Vagina (tissue), 2 donors: ENCODE results near the gene MRPL16. TPM values are rescaled to one million over a fixed set of nuclear protein-coding genes. Genes with fewer than 3 reads are reported as not detected.

ENCODE experiments used
- DNase-seq, 2 donors: peaks; one replicate each; pipeline ENCODE4 v3.0.0-alpha.2; 2017; ENCODE audit errors: extremely low spot score in 2 of 2
- H3K27ac ChIP-seq: fragments of 200-600 bp; sonication (generic); one replicate; pipeline ENCODE4 v1.5.1; 2019
- H3K27me3 ChIP-seq: fragments of 200-600 bp; sonication (generic); one replicate; pipeline ENCODE4 v1.5.1; 2019
- H3K36me3 ChIP-seq, 2 donors: fragments of 200-600 bp; sonication (generic); one replicate each; pipeline ENCODE4 v1.5.1; 2017 to 2019
- H3K4me1 ChIP-seq: fragments of 200-600 bp; sonication (generic); one replicate; pipeline ENCODE4 v1.5.1; 2019
- H3K4me3 ChIP-seq, 2 donors: fragments of 200-600 bp; sonication (generic); 1 replicate in 1 of 2; 2 replicates in 1 of 2; pipeline ENCODE4 v1.5.1; 2016 to 2019
- H3K9me3 ChIP-seq: fragments of 200-600 bp; sonication (generic); one replicate; pipeline ENCODE4 v1.5.1; 2019
- POLR2A ChIP-seq, 2 donors: fragments of 450-650 bp; IDR thresholded peaks; one replicate each; pipeline ENCODE4 v1.6.1; 2017; ENCODE audit warnings: antibody characterized with exemption in 2 of 2, mild to moderate bottlenecking in 2 of 2, moderate library complexity in 2 of 2
- POLR2AphosphoS5 ChIP-seq, 2 donors: sonication (generic); formaldehyde crosslinking; IDR thresholded peaks; one replicate each; pipeline ENCODE4 v1.9.0; 2017; ENCODE audit warnings: antibody characterized with exemption in 2 of 2, mild to moderate bottlenecking in 2 of 2, low read depth in 1 of 2; ENCODE audit not compliant: insufficient read depth in 1 of 2
- intact Hi-C: fragments of 100-400 bp; cut with DNase I; formaldehyde crosslinking; loops from one replicate; pipeline ENCODE4 v1.15.1; 2023
- total RNA-seq: library from RNA; depleted of rRNA; stranded (reverse); fragments of >200 nt; gene quantifications from one replicate; pipeline ENCODE4 v1.2.3, GENCODE V29; 2016
- TF ChIP-seq, protein P1 (sequence below), 3 experiments: fragments of 450-650 bp in 2 of 3; fragments of 200-600 bp in 1 of 3; sonication (generic) in 1 of 3; IDR thresholded peaks; one replicate each; pipeline ENCODE4 v1.5.1; 2017 to 2019; ENCODE audit warnings: antibody characterized with exemption in 3 of 3, mild to moderate bottlenecking in 2 of 3, moderate library complexity in 2 of 3

Gene MRPL16
- total RNA-seq, 1 donor from 2014 or later = 38.3 TPM

DNA sequence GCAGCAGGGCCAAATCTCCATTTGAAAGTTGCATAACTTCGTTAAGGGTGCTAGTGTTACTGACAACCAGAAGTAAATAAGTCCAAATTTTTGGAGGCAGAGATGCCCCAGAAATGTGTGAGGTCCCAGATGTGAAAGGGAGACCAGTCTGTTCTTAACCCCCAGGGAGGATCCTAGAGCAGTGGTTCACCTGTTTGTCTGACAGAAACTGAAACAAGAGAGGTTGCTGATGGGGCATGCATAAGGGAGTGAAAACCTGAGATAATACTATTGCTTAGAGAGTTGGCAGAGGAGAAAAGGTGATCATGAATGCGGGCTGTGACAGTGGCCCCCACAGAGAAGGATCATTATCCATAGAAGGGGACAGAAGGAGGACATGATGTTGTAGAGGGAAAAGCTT, 30.9 kb upstream of the MRPL16 start:
- H3K27ac ChIP-seq = no peak overlapping the region
- intact Hi-C loops = no loop called here
- H3K9me3 ChIP-seq = no peaks in the 10 kb centered on the region
- H3K36me3 ChIP-seq = no peaks in the 10 kb centered on the region
- no peak overlapping the region for H3K4me3 ChIP-seq
- TF ChIP-seq, protein P1, sequence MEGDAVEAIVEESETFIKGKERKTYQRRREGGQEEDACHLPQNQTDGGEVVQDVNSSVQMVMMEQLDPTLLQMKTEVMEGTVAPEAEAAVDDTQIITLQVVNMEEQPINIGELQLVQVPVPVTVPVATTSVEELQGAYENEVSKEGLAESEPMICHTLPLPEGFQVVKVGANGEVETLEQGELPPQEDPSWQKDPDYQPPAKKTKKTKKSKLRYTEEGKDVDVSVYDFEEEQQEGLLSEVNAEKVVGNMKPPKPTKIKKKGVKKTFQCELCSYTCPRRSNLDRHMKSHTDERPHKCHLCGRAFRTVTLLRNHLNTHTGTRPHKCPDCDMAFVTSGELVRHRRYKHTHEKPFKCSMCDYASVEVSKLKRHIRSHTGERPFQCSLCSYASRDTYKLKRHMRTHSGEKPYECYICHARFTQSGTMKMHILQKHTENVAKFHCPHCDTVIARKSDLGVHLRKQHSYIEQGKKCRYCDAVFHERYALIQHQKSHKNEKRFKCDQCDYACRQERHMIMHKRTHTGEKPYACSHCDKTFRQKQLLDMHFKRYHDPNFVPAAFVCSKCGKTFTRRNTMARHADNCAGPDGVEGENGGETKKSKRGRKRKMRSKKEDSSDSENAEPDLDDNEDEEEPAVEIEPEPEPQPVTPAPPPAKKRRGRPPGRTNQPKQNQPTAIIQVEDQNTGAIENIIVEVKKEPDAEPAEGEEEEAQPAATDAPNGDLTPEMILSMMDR (IDR thresholded peaks at IDR 0.05) = no peak
- TF ChIP-seq POLR2A (IDR thresholded peaks at IDR 0.05) (no peak), POLR2AphosphoS5 (IDR thresholded peaks at IDR 0.05; ENCODE audit: insufficient read depth in 1 of 2, low read depth in 1 of 2) (no peak)
- DNase-seq = no peak
- no peaks in the 10 kb centered on the region for H3K4me1 ChIP-seq
- no peaks in the 10 kb centered on the region for H3K27me3 ChIP-seq

DNA sequence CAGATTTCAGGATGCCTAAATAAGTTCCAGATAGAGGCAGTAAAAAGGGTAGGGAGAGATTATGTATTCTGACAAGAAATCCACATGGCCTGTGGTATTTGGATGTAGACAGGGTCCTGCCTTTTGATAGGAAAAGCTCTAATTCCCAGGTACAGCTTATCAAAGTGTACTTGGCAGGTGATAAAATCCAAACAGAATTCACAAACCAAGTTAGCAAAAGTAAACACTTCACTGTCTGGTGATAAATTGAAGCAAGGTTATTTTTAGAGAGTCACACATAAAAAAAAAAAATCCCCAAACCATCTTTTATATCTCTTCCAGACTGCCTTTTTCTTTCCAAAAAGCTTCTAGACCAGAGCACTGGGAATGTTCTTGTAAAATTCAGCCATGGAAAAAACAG, 29.0 kb upstream of the MRPL16 start:
- DNase-seq = no peak
- Histone ChIP-seq H3K4me3 (no peak overlapping the region), H3K36me3 (no peaks in the 10 kb centered on the region), H3K27ac (no peak overlapping the region), H3K27me3 (no peaks in the 10 kb centered on the region), H3K4me1 (no peaks in the 10 kb centered on the region), H3K9me3 (no peaks in the 10 kb centered on the region)
- intact Hi-C loops = no loop called here
- TF ChIP-seq POLR2AphosphoS5 (IDR thresholded peaks at IDR 0.05; ENCODE audit: insufficient read depth in 1 of 2, low read depth in 1 of 2) (no peak), POLR2A (IDR thresholded peaks at IDR 0.05) (no peak)
- TF ChIP-seq, protein P1 (IDR thresholded peaks at IDR 0.05) = no peak

DNA sequence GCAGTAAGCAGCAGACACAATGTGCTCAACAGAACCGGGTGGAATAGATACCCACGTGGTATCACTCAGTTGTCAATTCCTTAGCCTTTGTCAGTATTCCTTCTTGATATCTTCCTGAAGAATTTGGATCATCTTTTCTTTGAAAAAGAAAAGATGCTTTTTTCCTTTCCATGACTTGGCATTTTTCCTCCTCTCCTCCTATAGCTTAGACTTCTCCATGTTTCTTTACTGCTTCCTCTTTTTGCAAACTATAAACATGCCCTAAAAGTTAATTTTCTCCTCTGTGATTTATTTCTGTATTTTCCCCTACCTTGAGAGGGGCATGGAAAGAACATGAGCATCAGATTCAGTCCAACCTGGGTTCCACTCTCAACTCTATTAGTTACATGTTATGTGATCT, 23.0 kb upstream of the MRPL16 start:
- TF ChIP-seq, protein P1 (IDR thresholded peaks at IDR 0.05) = no peak
- TF ChIP-seq POLR2AphosphoS5 (IDR thresholded peaks at IDR 0.05; ENCODE audit: insufficient read depth in 1 of 2, low read depth in 1 of 2) (no peak), POLR2A (IDR thresholded peaks at IDR 0.05) (no peak)
- intact Hi-C loops = no loop called here
- H3K27me3 ChIP-seq = no peaks in the 10 kb centered on the region
- no peak overlapping the region for H3K27ac ChIP-seq
- no peaks in the 10 kb centered on the region for H3K36me3 ChIP-seq
- H3K4me3 ChIP-seq = no peak overlapping the region
- H3K9me3 ChIP-seq = no peaks in the 10 kb centered on the region
- DNase-seq = no peak
- H3K4me1 ChIP-seq = no peaks in the 10 kb centered on the region

DNA sequence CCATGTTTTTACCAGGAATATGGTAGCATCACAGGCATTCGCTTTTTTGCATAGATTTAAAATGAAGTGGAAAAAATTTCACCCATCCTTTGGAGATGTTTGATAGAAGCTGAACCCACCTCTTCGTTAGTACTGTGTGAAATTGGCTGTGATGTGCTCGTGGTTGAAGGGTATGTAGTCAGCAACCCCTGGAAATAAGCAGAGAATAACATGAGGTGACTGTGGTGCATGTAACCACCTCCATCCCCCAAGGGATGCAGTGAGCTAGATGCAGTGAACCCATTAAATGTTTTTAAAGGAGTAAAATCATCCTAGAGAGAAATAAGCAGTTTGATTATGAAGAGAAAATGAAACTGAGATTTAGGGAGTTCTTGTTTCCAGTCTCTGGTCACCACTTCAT, 18.8 kb upstream of the MRPL16 start:
- DNase-seq = no peak
- Histone ChIP-seq H3K36me3 (no peaks in the 10 kb centered on the region), H3K9me3 (no peaks in the 10 kb centered on the region), H3K27ac (no peak overlapping the region), H3K4me1 (no peaks in the 10 kb centered on the region), H3K27me3 (no peaks in the 10 kb centered on the region), H3K4me3 (no peak overlapping the region)
- TF ChIP-seq POLR2AphosphoS5 (IDR thresholded peaks at IDR 0.05; ENCODE audit: insufficient read depth in 1 of 2, low read depth in 1 of 2) (no peak), POLR2A (IDR thresholded peaks at IDR 0.05) (no peak)
- TF ChIP-seq, protein P1 (IDR thresholded peaks at IDR 0.05) = no peak
- intact Hi-C loops = no loop called here

DNA sequence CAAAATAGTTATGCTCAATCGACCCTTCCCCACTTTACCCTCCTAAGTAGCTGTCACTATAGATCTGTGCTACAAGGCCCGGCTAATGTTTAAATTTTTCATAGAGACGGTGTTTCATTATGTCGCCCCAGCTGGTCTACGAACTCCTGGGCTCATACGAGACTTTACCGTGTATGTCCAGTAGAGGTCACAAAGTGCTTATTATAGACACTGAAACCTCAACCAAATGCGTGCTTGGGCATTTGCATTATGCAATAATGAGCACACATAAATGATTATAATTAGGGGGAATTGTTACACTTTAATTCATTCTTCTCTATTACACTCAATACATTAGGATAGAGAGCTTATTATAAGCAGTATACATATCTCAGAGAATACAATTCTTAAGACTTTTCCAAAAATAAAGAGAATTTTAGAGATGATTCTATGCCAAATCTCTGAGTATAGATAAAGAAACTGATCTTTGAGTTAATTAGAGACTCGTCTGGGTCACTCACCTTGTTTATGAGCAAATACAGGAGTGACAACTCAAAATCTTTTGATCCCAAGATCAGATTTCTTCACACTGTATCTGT, 12.5 kb upstream of the MRPL16 start:
- Histone ChIP-seq H3K4me3 (no peak overlapping the region), H3K27ac (no peak overlapping the region), H3K27me3 (no peaks in the 10 kb centered on the region), H3K4me1 (no peaks in the 10 kb centered on the region), H3K9me3 (no peaks in the 10 kb centered on the region), H3K36me3 (no peaks in the 10 kb centered on the region)
- no peak for DNase-seq
- intact Hi-C loops = no loop called here
- TF ChIP-seq POLR2AphosphoS5 (IDR thresholded peaks at IDR 0.05; ENCODE audit: insufficient read depth in 1 of 2, low read depth in 1 of 2) = no peak
- TF ChIP-seq POLR2A (IDR thresholded peaks at IDR 0.05) = no peak
- TF ChIP-seq, protein P1 (IDR thresholded peaks at IDR 0.05) = peak in 1 of 3 experiments; percentile 24
